Karpas-422 (cell line): ENCODE data around the gene CHD8. TPM values are rescaled to one million over a fixed set of nuclear protein-coding genes. Genes with fewer than 3 reads are reported as not detected.
A peak's percentile ranks its signal among the peaks of the same experiment; 100 is the strongest.

Source experiments
- DNase-seq: peaks from one replicate; pipeline ENCODE4 v3.0.0-alpha.2; 2015
- H2AFZ ChIP-seq: fragments of 200-600 bp; sonication (generic); 2 replicates; pipeline ENCODE4 v1.6.1; 2014; ENCODE audit warnings: antibody characterized with exemption, low read length, mixed read lengths
- H3K27ac ChIP-seq: fragments of 200-600 bp; sonication (generic); 2 replicates; pipeline ENCODE4 v1.5.1; 2014; ENCODE audit warnings: mild to moderate bottlenecking, low read length, moderate library complexity
- H3K27me3 ChIP-seq: fragments of 200-600 bp; sonication (generic); 2 replicates; pipeline ENCODE4 v1.6.1; 2014; ENCODE audit warnings: low read length, mixed read lengths
- H3K36me3 ChIP-seq: fragments of 200-600 bp; sonication (generic); 2 replicates; pipeline ENCODE4 v1.6.1; 2014; ENCODE audit warnings: low read length, mixed read lengths; ENCODE audit not compliant: insufficient read depth
- H3K4me1 ChIP-seq: fragments of 200-600 bp; sonication (generic); 2 replicates; pipeline ENCODE4 v1.6.1; 2014; ENCODE audit warnings: mild to moderate bottlenecking, low read length, mixed read lengths
- H3K4me2 ChIP-seq: fragments of 200-600 bp; sonication (generic); 2 replicates; pipeline ENCODE4 v1.6.1; 2014; ENCODE audit warnings: low read length, low read depth, mild to moderate bottlenecking; ENCODE audit not compliant: poor library complexity, severe bottlenecking
- H3K4me3 ChIP-seq: fragments of 200-600 bp; sonication (generic); 2 replicates; pipeline ENCODE4 v1.5.1; 2014; ENCODE audit warnings: mild to moderate bottlenecking, antibody characterized with exemption, low read length, mixed read lengths
- H3K79me2 ChIP-seq: fragments of 200-600 bp; sonication (generic); 2 replicates; pipeline ENCODE4 v1.6.1; 2014; ENCODE audit warnings: mild to moderate bottlenecking, low read length, mixed read lengths
- H3K9ac ChIP-seq: fragments of 200-600 bp; sonication (generic); 2 replicates; pipeline ENCODE4 v1.6.0; 2014; ENCODE audit warnings: low read length
- H3K9me2 ChIP-seq: fragments of 200-600 bp; sonication (generic), shearing (Covaris generic); replicated peaks from 2 replicates; pipeline ENCODE4 v1.6.0; 2014; ENCODE audit warnings: mild to moderate bottlenecking, low read length, moderate library complexity; ENCODE audit not compliant: insufficient read depth
- H3K9me3 ChIP-seq: fragments of 300-700, 200-600 bp; sonication (generic); 2 replicates; pipeline ENCODE4 v1.6.1; 2014; ENCODE audit warnings: low read length, mixed read lengths
- H4K20me1 ChIP-seq: fragments of 200-600 bp; sonication (generic); 2 replicates; pipeline ENCODE4 v1.6.1; 2014; ENCODE audit warnings: mild to moderate bottlenecking, antibody characterized with exemption, low read length, low read depth; ENCODE audit not compliant: insufficient read depth
- total RNA-seq: library from RNA; depleted of rRNA; stranded (reverse); fragments of >200 nt; shearing (Covaris generic); gene quantifications from 2 replicates; pipeline ENCODE4 v1.2.3, GENCODE V29; 2014; ENCODE audit warnings: low replicate concordance

CHD8 gene
- total RNA-seq, 1 experiment from 2014 or later = 158 TPM

- Histone ChIP-seq H4K20me1 (no peaks in the 10 kb centered on the region), H3K4me1 (peaks cover 4% of the 10 kb centered on the region), H3K9me2 (no peaks in the 10 kb centered on the region), H3K27me3 (no peaks in the 10 kb centered on the region), H3K4me2 (no peak overlapping the region), H2AFZ (no peak overlapping the region), H3K9me3 (no peaks in the 10 kb centered on the region), H3K36me3 (peaks cover 68% of the 10 kb centered on the region), H3K4me3 (no peak overlapping the region), H3K79me2 (no peaks in the 10 kb centered on the region), H3K9ac (no peak overlapping the region), H3K27ac (no peak overlapping the region)
- DNase-seq = peak; percentile 40
Measured at GRCh38 chr14:21494902-21495762, 39.2 kb upstream of the CHD8 start.

- Histone ChIP-seq H2AFZ (no peak overlapping the region), H3K79me2 (peaks cover 38% of the 10 kb centered on the region), H3K36me3 (peaks cover 34% of the 10 kb centered on the region; the same call in 1 of the 2 replicates), H3K27me3 (no peaks in the 10 kb centered on the region), H3K4me3 (no peak overlapping the region), H3K4me2 (no peak overlapping the region), H3K4me1 (no peaks in the 10 kb centered on the region), H3K9ac (no peak overlapping the region), H3K9me3 (no peaks in the 10 kb centered on the region), H3K27ac (no peak overlapping the region), H3K9me2 (no peaks in the 10 kb centered on the region), H4K20me1 (no peaks in the 10 kb centered on the region)
- DNase-seq = no peak
Measured at GRCh38 chr14:21486640-21487087, 30.7 kb upstream of the CHD8 start.

- H3K79me2 ChIP-seq = peaks cover 78% of the 10 kb centered on the region
- H2AFZ ChIP-seq = peak within 1 kb of the TSS; percentile 45
- peak within 1 kb of the TSS; percentile 98 for H3K4me3 ChIP-seq
- H3K9me2 ChIP-seq = no peaks in the 10 kb centered on the region
- H3K27ac ChIP-seq = peak within 1 kb of the TSS; percentile 13; the same call in 1 of the 2 replicates
- peaks cover 23% of the 10 kb centered on the region for H3K4me1 ChIP-seq
- H3K9ac ChIP-seq = peak within 1 kb of the TSS; percentile 86
- H3K27me3 ChIP-seq = no peaks in the 10 kb centered on the region
- H4K20me1 ChIP-seq = peaks cover 16% of the 10 kb centered on the region; the same call in 1 of the 2 replicates
- no peaks in the 10 kb centered on the region for H3K9me3 ChIP-seq
- DNase-seq = peak; percentile 100
- peak within 1 kb of the TSS; percentile 94 for H3K4me2 ChIP-seq
- peaks cover 11% of the 10 kb centered on the region; the same call in 1 of the 2 replicates for H3K36me3 ChIP-seq
Measured at GRCh38 chr14:21476925-21477681, 21.2 kb upstream of the CHD8 start, which contains the start of the genes RAB2B and TOX4. TSS of gene RAB2B (minus strand) at chr14:21476959. CDS start at chr14:21476872, 87 bp downstream. TSS of gene TOX4 (plus strand) at chr14:21477195. CDS start at chr14:21477279, 84 bp downstream.

- peak overlapping the region; percentile 13; the same call in 1 of the 2 replicates for H3K27ac ChIP-seq
- peaks cover 23% of the 10 kb centered on the region for H3K4me1 ChIP-seq
- peak overlapping the region; percentile 98 for H3K4me3 ChIP-seq
- peaks cover 75% of the 10 kb centered on the region for H3K79me2 ChIP-seq
- no peaks in the 10 kb centered on the region for H3K9me3 ChIP-seq
- H2AFZ ChIP-seq = peak overlapping the region; percentile 45
- no peak for DNase-seq
- H3K36me3 ChIP-seq = peaks cover 9% of the 10 kb centered on the region; the same call in 1 of the 2 replicates
- H3K27me3 ChIP-seq = no peaks in the 10 kb centered on the region
- no peaks in the 10 kb centered on the region for H3K9me2 ChIP-seq
- peaks cover 16% of the 10 kb centered on the region; the same call in 1 of the 2 replicates for H4K20me1 ChIP-seq
- peak overlapping the region; percentile 93 for H3K4me2 ChIP-seq
- peak overlapping the region; percentile 77 for H3K9ac ChIP-seq
Measured at GRCh38 chr14:21476523-21476924, 20.6 kb upstream of the CHD8 start.

GRCh38 chr14:21475767-21476522, 20.0 kb upstream of the CHD8 start:
- Histone ChIP-seq H3K36me3 (peaks cover 9% of the 10 kb centered on the region; the same call in 1 of the 2 replicates), H3K9me2 (no peaks in the 10 kb centered on the region), H3K9me3 (no peaks in the 10 kb centered on the region), H2AFZ (peak overlapping the region; percentile 45), H4K20me1 (peaks cover 16% of the 10 kb centered on the region; the same call in 1 of the 2 replicates), H3K4me2 (peak overlapping the region; percentile 93), H3K27ac (peak overlapping the region; percentile 13; the same call in 1 of the 2 replicates), H3K4me1 (peaks cover 23% of the 10 kb centered on the region), H3K79me2 (peaks cover 69% of the 10 kb centered on the region), H3K9ac (peak overlapping the region; percentile 77), H3K27me3 (no peaks in the 10 kb centered on the region), H3K4me3 (peak overlapping the region; percentile 98)
- DNase-seq = no peak

GRCh38 chr14:21467616-21468015, 11.7 kb upstream of the CHD8 start:
- Histone ChIP-seq H3K36me3 (peaks cover 13% of the 10 kb centered on the region; the same call in 1 of the 2 replicates), H4K20me1 (no peaks in the 10 kb centered on the region), H3K4me1 (no peaks in the 10 kb centered on the region), H3K9me3 (no peaks in the 10 kb centered on the region), H3K9me2 (no peaks in the 10 kb centered on the region), H3K4me2 (no peak overlapping the region), H3K79me2 (peaks cover 12% of the 10 kb centered on the region), H3K27ac (no peak overlapping the region), H3K9ac (no peak overlapping the region), H2AFZ (no peak overlapping the region), H3K27me3 (no peaks in the 10 kb centered on the region), H3K4me3 (no peak overlapping the region)
- no peak for DNase-seq

- Histone ChIP-seq H2AFZ (peak overlapping the region; percentile 40; the same call in 1 of the 2 replicates), H3K4me2 (peak overlapping the region; percentile 90), H3K4me1 (peaks cover 28% of the 10 kb centered on the region), H4K20me1 (0 out of 2 replicates have a peak, but pooled peaks cover 11% of the 10 kb centered on the region), H3K9me3 (no peaks in the 10 kb centered on the region), H3K4me3 (peak overlapping the region; percentile 91), H3K27ac (peak overlapping the region; percentile 64), H3K9me2 (no peaks in the 10 kb centered on the region), H3K79me2 (peaks cover 52% of the 10 kb centered on the region), H3K27me3 (no peaks in the 10 kb centered on the region), H3K36me3 (peaks cover 9% of the 10 kb centered on the region; the same call in 1 of the 2 replicates), H3K9ac (peak overlapping the region; percentile 93)
- DNase-seq = no peak
Measured at GRCh38 chr14:21455592-21455911, 371 bp downstream of the CHD8 start.
